SK-N-SH (cell line): Measurements from ENCODE around the gene GPR157. TPM values are rescaled to one million over a fixed set of nuclear protein-coding genes. Genes with fewer than 3 reads are reported as not detected.
"Not testable (repeated sequence)": the region's sequence is repeated elsewhere in the genome, so short reads cannot be mapped to it uniquely, and the experiment has no call there.

Source experiments
- CTCF ChIA-PET: fragments of 300-600, 350-600 bp; formaldehyde crosslinking; extraction: SDS; loops from one replicate; lab custom pipeline; 2021; lab: Yijun Ruan, JAX
- POLR2A ChIA-PET: fragments of 350-600 bp; sonication (Branson Sonifier 250); formaldehyde crosslinking; extraction: SDS; loops from one replicate; lab custom pipeline; 2020; ENCODE audit warnings: antibody characterized with exemption, inconsistent platforms; lab: Yijun Ruan, JAX
- DNase-seq: peaks from one replicate; pipeline ENCODE4 v3.0.0; 2012
- H2AFZ ChIP-seq: fragments of 200-600 bp; sonication (generic); 2 replicates; pipeline ENCODE4 v1.8.1; 2016; ENCODE audit warnings: antibody characterized with exemption, mild to moderate bottlenecking, low read depth
- H3F3A ChIP-seq: fragments of 200-600 bp; sonication (generic); replicated peaks from 2 replicates; pipeline ENCODE3; 2016; ENCODE audit warnings: antibody characterized with exemption, mild to moderate bottlenecking; ENCODE audit not compliant: insufficient read depth
- H3K27ac ChIP-seq, 2 experiments: fragments of 200-500 bp in 1 of 2; fragments of 200-600 bp in 1 of 2; sonication (Bioruptor generic) in 1 of 2; sonication (generic), shearing (Covaris generic) in 1 of 2; 2 replicates each; pipeline versions ENCODE4 v1.5.1 to v1.6.1; 2014 to 2016; ENCODE audit warnings: low read depth in 2 of 2, inconsistent platforms in 1 of 2, low read length in 1 of 2, mild to moderate bottlenecking in 1 of 2, mixed read lengths in 1 of 2
- H3K27me3 ChIP-seq: fragments of 200-600 bp; sonication (generic), shearing (Covaris generic); 2 replicates; pipeline ENCODE4 v1.6.1; 2016; ENCODE audit warnings: mixed run types; ENCODE audit not compliant: insufficient read depth
- H3K36me3 ChIP-seq, 2 experiments: fragments of 200-500 bp in 1 of 2; fragments of 200-600 bp in 1 of 2; sonication (Bioruptor generic) in 1 of 2; sonication (generic) in 1 of 2; replicated peaks in 1 of 2; 2 replicates each; pipeline versions ENCODE3 to v1.5.1; 2014 to 2016; ENCODE audit warnings: low read length in 1 of 2, mild to moderate bottlenecking in 1 of 2; ENCODE audit not compliant: insufficient read depth in 2 of 2, control insufficient read depth in 1 of 2
- H3K4me1 ChIP-seq, 2 experiments: fragments of 200-500 bp in 1 of 2; fragments of 200-600 bp in 1 of 2; sonication (Bioruptor generic) in 1 of 2; sonication (generic), shearing (Covaris generic) in 1 of 2; 2 replicates each; pipeline versions ENCODE4 v1.5.1 to v1.6.1; 2014 to 2016; ENCODE audit warnings: low read depth in 1 of 2, low read length in 1 of 2, mixed run types in 1 of 2; ENCODE audit not compliant: insufficient read depth in 2 of 2, control insufficient read depth in 1 of 2
- H3K4me2 ChIP-seq: fragments of 200-600 bp; sonication (generic), shearing (Covaris generic); 2 replicates; pipeline ENCODE4 v1.6.1; 2017; ENCODE audit warnings: mixed run types
- H3K4me3 ChIP-seq, 2 experiments: fragments of 200-500 bp in 1 of 2; fragments of 200-600 bp in 1 of 2; sonication (Bioruptor generic) in 1 of 2; sonication (generic), shearing (Covaris generic) in 1 of 2; 2 replicates each; pipeline versions ENCODE4 v1.5.1 to v1.8.1; 2014 to 2016; ENCODE audit warnings: low read depth in 2 of 2, inconsistent platforms in 1 of 2, low read length in 1 of 2, mild to moderate bottlenecking in 1 of 2, mixed read lengths in 1 of 2, moderate library complexity in 1 of 2
- H3K79me2 ChIP-seq: fragments of 200-600 bp; sonication (generic); 2 replicates; pipeline ENCODE4 v1.8.1; 2017; ENCODE audit warnings: mild to moderate bottlenecking; ENCODE audit not compliant: insufficient read depth
- H3K9ac ChIP-seq: fragments of 200-600 bp; sonication (generic); 2 replicates; pipeline ENCODE4 v1.6.1; 2017; ENCODE audit warnings: mixed run types
- H3K9me2 ChIP-seq: fragments of 200-600 bp; sonication (generic); 2 replicates; pipeline ENCODE4 v1.6.1; 2017; ENCODE audit warnings: mixed run types
- H3K9me3 ChIP-seq: fragments of 200-600 bp; sonication (generic); 2 replicates; pipeline ENCODE4 v1.6.1; 2017; ENCODE audit warnings: mixed run types, mild to moderate bottlenecking, moderate library complexity
- H4K20me1 ChIP-seq: fragments of 200-600 bp; sonication (generic); 2 replicates; pipeline ENCODE4 v1.6.1; 2017; ENCODE audit warnings: mild to moderate bottlenecking, mixed run types; ENCODE audit not compliant: insufficient read depth
- CTCF ChIP-seq: fragments of 200-600 bp; sonication (generic); IDR thresholded peaks from 2 replicates; pipeline ENCODE4 v1.6.1; 2017; ENCODE audit warnings: antibody characterized with exemption, mild to moderate bottlenecking, moderate library complexity
- EP300 ChIP-seq, 2 experiments: IDR thresholded peaks; 2 replicates each; pipeline versions ENCODE4 v1.4.0 to v1.6.1; 2012; ENCODE audit warnings: borderline replicate concordance in 1 of 2, low read depth in 1 of 2, low read length in 1 of 2
- FOSL2 ChIP-seq: IDR thresholded peaks from 2 replicates; pipeline ENCODE4 v1.4.0; 2012; ENCODE audit warnings: low read depth, mild to moderate bottlenecking, moderate library complexity, borderline replicate concordance
- FOXM1 ChIP-seq: IDR thresholded peaks from 2 replicates; pipeline ENCODE4 v1.4.0; 2012; ENCODE audit warnings: low read depth, mild to moderate bottlenecking
- GABPA ChIP-seq: IDR thresholded peaks from 2 replicates; pipeline ENCODE4 v1.4.0; 2012; ENCODE audit warnings: low read depth, mild to moderate bottlenecking
- JUND ChIP-seq: IDR thresholded peaks from 2 replicates; pipeline ENCODE4 v1.4.0; 2012
- MAX ChIP-seq: IDR thresholded peaks from 2 replicates; pipeline ENCODE4 v1.4.0; 2012; ENCODE audit warnings: low read depth
- MEF2A ChIP-seq: IDR thresholded peaks from 2 replicates; pipeline ENCODE4 v1.4.0; 2012; ENCODE audit warnings: low read depth, borderline replicate concordance
- MXI1 ChIP-seq: IDR thresholded peaks from 2 replicates; pipeline ENCODE4 v1.6.1; 2012; ENCODE audit warnings: mild to moderate bottlenecking, low read depth, low read length, improper control_type of control experiment
- NFIC ChIP-seq: IDR thresholded peaks from 2 replicates; pipeline ENCODE4 v1.4.0; 2012; ENCODE audit warnings: borderline replicate concordance
- NRF1 ChIP-seq: IDR thresholded peaks from 2 replicates; pipeline ENCODE4 v1.6.1; 2012; ENCODE audit warnings: low read depth, mild to moderate bottlenecking, low read length
- RAD21 ChIP-seq: IDR thresholded peaks from 2 replicates; pipeline ENCODE4 v1.6.1; 2012; ENCODE audit warnings: mild to moderate bottlenecking, low read length
- RCOR1 ChIP-seq: fragments of 150-350 bp; IDR thresholded peaks from 2 replicates; pipeline ENCODE4 v1.6.1; 2017; ENCODE audit warnings: antibody characterized with exemption, low read length
- RFX5 ChIP-seq: IDR thresholded peaks from 2 replicates; pipeline ENCODE4 v1.6.1; 2012; ENCODE audit warnings: mild to moderate bottlenecking, improper control_type of control experiment, low read length
- RXRA ChIP-seq: IDR thresholded peaks from 2 replicates; pipeline ENCODE4 v1.4.0; 2012; ENCODE audit warnings: low read depth, mild to moderate bottlenecking, borderline replicate concordance
- SIN3A ChIP-seq: IDR thresholded peaks from 2 replicates; pipeline ENCODE4 v1.6.1; 2012; ENCODE audit warnings: low read depth, mild to moderate bottlenecking, low read length, moderate library complexity, borderline replicate concordance
- SMC3 ChIP-seq: IDR thresholded peaks from 2 replicates; pipeline ENCODE4 v1.6.1; 2012; ENCODE audit warnings: low read depth, low read length, improper control_type of control experiment
- TCF12 ChIP-seq: IDR thresholded peaks from 2 replicates; pipeline ENCODE4 v1.4.0; 2012
- YY1 ChIP-seq: IDR thresholded peaks from 2 replicates; pipeline ENCODE4 v1.4.0; 2012; ENCODE audit warnings: low read depth, mild to moderate bottlenecking
- WGBS: methylation state at CpG from one replicate; pipeline ENCODE4 v1.1.6; 2017; ENCODE audit warnings: low lambda C conversion rate; 5-methylcytosine and 5-hydroxymethylcytosine counted together
- polyA plus RNA-seq, 3 experiments: library from polyadenylated mRNA; depleted of rRNA; stranded (reverse); fragments of >200 nt; gene quantifications; 2 replicates each; pipeline ENCODE4 v1.2.3, GENCODE V29; 2012

GPR157 gene
- polyA plus RNA-seq, 1 of the 3 experiments (the other 2 are of a cell fraction) = 1.8 TPM

GRCh38 chr1:9155405-9155804, 26.5 kb upstream of the GPR157 start:
- peaks cover 83% of the 10 kb centered on the region for H3K79me2 ChIP-seq
- H3K9ac ChIP-seq, H3K27ac ChIP-seq, H3K9me2 ChIP-seq, H2AFZ ChIP-seq, H3K9me3 ChIP-seq, H3K4me1 ChIP-seq, DNase-seq, H3F3A ChIP-seq, CTCF ChIA-PET, H3K27me3 ChIP-seq, H3K4me2 ChIP-seq, H3K4me3 ChIP-seq, H3K36me3 ChIP-seq, POLR2A ChIA-PET: not testable (repeated sequence)
- H4K20me1 ChIP-seq = peaks cover 89% of the 10 kb centered on the region

GRCh38 chr1:9153152-9153551, 24.2 kb upstream of the GPR157 start:
- Histone ChIP-seq H3K9ac (no peak overlapping the region), H3K9me3 (no peaks in the 10 kb centered on the region), H3K27me3 (no peaks in the 10 kb centered on the region), H2AFZ (no peak overlapping the region), H3K36me3 (peaks cover 3 to 9% of the 10 kb centered on the region in 2 experiments), H3K9me2 (no peaks in the 10 kb centered on the region), H3K27ac (no peak overlapping the region), H3K4me2 (no peak overlapping the region), H3K4me3 (no peak overlapping the region), H3K4me1 (no peaks in the 10 kb centered on the region)
- no peak for DNase-seq
- ChIA-PET POLR2A (no interaction called here), CTCF (no interaction called here)
- no peak for TF ChIP-seq JUND
- TF ChIP-seq MEF2A = no peak
- no peak for TF ChIP-seq SMC3
- no peak for TF ChIP-seq MXI1
- no peak for TF ChIP-seq CTCF
- TF ChIP-seq GABPA = no peak
- TF ChIP-seq EP300 (IDR thresholded peaks at IDR 0.05; ENCODE audit: borderline replicate concordance in 1 of 2, low read depth in 1 of 2, low read length in 1 of 2) = no peak
- TF ChIP-seq, all 33 proteins: peak for 0
- peaks cover 78% of the 10 kb centered on the region for H4K20me1 ChIP-seq
- H3F3A ChIP-seq = no peaks in the 10 kb centered on the region
- 100% methylated on average over 3 of the region's 4 CpGs for WGBS
- peaks cover 65% of the 10 kb centered on the region for H3K79me2 ChIP-seq

- no peak overlapping the region for H3K4me3 ChIP-seq
- H3K79me2 ChIP-seq = peaks cover 59% of the 10 kb centered on the region
- no peak overlapping the region for H3K9ac ChIP-seq
- H3K4me1 ChIP-seq = no peaks in the 10 kb centered on the region
- H3F3A ChIP-seq = no peaks in the 10 kb centered on the region
- POLR2A ChIA-PET = no interaction called here
- WGBS = 94% methylated on average over 7 of the region's 10 CpGs
- H3K27ac ChIP-seq = no peak overlapping the region
- no peak overlapping the region for H2AFZ ChIP-seq
- no peaks in the 10 kb centered on the region for H3K27me3 ChIP-seq
- H3K9me3 ChIP-seq = no peaks in the 10 kb centered on the region
- H3K9me2 ChIP-seq = no peaks in the 10 kb centered on the region
- H3K36me3 ChIP-seq = peaks cover 3 to 9% of the 10 kb centered on the region in 2 experiments
- no peak for DNase-seq
- no peak for TF ChIP-seq RXRA
- TF ChIP-seq NRF1 = no peak
- no peak for TF ChIP-seq MAX
- TF ChIP-seq SMC3 = no peak
- no peak for TF ChIP-seq RCOR1
- TF ChIP-seq YY1 = no peak
- TF ChIP-seq NFIC = no peak
- no peak for TF ChIP-seq SIN3A
- TF ChIP-seq FOSL2 = no peak
- TF ChIP-seq EP300 (IDR thresholded peaks at IDR 0.05; ENCODE audit: borderline replicate concordance in 1 of 2, low read depth in 1 of 2, low read length in 1 of 2) = no peak
- TF ChIP-seq TCF12 = no peak
- TF ChIP-seq FOXM1 = no peak
- TF ChIP-seq RFX5 = no peak
- no peak for TF ChIP-seq JUND
- TF ChIP-seq GABPA = no peak
- no peak for TF ChIP-seq MXI1
- no peak for TF ChIP-seq RAD21
- H4K20me1 ChIP-seq = peaks cover 78% of the 10 kb centered on the region
- CTCF ChIA-PET = no interaction called here
- H3K4me2 ChIP-seq = no peak overlapping the region
Measured at GRCh38 chr1:9152535-9152934, 23.6 kb upstream of the GPR157 start.
